Fibroblast of lung (primary cell): Measurements from ENCODE around the gene PODN.

Experiments used
- CTCF ChIP-seq, 2 donors: IDR thresholded peaks in 1 of 2; conservative IDR thresholded peaks in 1 of 2; 1 replicate in 1 of 2; 2 replicates in 1 of 2; pipeline ENCODE4 v1.5.1; 2011 to 2012; ENCODE audit warnings: low read length in 2 of 2, control low read depth in 1 of 2, inconsistent platforms in 1 of 2, low read depth in 1 of 2, mild to moderate bottlenecking in 1 of 2
- EZH2 ChIP-seq: IDR thresholded peaks from 2 replicates; pipeline ENCODE4 v1.5.1; 2012; ENCODE audit warnings: low read length, control low read depth, mild to moderate bottlenecking; ENCODE audit errors: missing control alignments

GRCh38 chr1:53114090-53114489, 52.1 kb downstream of the PODN start:
- TF ChIP-seq EZH2 (no peak), CTCF (conservative IDR thresholded peaks at IDR 0.05 in 1 of 2, IDR thresholded peaks at IDR 0.05 in 1 of 2; ENCODE audit: low read depth in 1 of 2, low read length in 2 of 2) (no peak)
